HG02610 (cell line): ENCODE measurements around the gene GAGE13.
"Not testable (repeated sequence)": the region's sequence is repeated elsewhere in the genome, so short reads cannot be mapped to it uniquely, and the experiment has no call there.

Experiments
- ATAC-seq: cut with Tn5 transposase; IDR thresholded peaks from one replicate; pipeline ENCODE4 v1.9.1; 2021; ENCODE audit warnings: mild to moderate bottlenecking, moderate library complexity; ENCODE audit not compliant: unreplicated experiment

GAGE13 gene

DNA sequence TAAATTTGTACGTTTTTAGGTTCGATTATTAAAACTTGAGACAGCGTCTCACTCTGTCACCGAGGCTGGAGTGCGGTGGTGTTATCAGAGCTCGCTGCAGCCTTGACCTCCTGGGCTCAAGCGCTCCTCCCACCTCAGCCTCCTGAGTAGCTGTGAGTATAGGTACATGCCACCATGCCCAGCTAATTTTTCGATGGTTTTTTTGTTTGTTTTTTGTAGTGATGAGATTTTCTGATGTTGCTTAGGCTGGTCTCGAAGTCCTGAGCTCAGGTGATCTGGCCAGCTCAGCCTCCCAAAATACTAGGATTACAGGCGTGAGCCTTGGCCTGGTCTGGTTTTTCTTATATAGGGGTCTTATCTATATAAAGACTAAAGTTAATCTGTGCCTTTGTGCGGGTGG, 961 bp upstream of the GAGE13 start:
- ATAC-seq: not testable (repeated sequence)

DNA sequence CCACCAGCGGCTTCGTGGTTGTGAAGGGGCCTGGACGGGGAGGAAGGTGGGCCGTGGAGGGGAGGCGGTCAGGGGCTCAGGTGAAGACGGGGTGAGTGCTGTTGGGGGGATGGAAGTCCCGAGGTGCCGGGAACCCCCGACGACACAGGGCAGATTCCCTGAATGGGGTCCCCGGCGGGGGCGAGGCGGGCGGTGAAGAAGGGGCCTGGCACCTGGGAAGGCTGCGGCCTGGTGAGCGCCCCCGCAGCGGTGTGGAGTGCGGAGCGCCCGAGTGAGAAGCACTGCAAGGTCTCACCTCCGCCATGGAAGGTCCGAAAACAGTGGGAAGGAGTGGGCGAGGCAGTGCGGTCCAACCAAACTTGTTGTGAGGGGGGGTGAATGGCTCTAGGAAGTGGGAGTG, 459 bp downstream of the GAGE13 start:
- not testable (repeated sequence) for ATAC-seq

DNA sequence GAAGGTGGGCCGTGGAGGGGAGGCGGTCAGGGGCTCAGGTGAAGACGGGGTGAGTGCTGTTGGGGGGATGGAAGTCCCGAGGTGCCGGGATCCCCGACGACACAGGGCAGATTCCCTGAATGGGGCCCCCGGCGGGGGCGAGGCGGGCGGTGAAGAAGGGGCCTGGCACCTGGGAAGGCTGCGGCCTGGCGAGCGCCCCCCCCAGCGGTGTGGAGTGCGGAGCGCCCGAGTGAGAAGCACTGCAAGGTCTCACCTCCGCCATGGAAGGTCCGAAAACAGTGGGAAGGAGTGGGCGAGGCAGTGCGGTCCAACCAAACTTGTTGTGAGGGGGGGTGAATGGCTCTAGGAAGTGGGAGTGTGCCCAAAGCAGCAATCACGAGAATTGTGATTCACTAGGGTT, 10.1 kb downstream of the GAGE13 start:
- not testable (repeated sequence) for ATAC-seq

DNA sequence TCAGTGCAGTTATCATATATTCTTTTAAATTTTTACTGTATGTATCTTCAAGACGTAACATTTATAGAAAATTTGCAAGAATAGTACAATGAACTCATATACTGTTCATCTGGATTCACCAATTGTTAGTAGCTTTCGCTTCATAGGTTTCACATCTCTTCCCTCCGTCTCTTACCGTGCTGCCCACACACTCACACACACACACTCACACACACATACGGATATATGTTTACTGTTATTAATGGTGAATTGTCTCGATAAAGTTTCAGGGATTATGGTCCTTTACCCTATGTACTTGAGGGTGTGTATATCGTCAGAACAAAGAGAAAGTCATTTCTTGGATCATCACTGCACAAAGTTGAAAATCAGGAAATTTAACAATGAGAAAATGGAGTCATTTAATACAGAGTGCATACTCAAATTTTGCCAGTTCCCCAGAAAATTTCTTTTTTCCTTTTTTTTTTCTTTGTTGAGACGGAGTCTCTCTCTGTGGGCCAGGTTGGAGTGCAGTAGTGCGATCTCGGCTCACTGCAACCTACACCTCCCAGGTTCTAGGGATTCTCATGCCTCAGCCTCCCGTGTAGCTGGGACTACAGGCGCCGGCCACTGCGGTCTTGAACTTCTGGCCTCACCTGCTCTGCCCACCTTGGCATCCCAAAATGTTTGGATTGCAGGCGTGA, 13.3 kb downstream of the GAGE13 start:
- ATAC-seq: not testable (repeated sequence)

DNA sequence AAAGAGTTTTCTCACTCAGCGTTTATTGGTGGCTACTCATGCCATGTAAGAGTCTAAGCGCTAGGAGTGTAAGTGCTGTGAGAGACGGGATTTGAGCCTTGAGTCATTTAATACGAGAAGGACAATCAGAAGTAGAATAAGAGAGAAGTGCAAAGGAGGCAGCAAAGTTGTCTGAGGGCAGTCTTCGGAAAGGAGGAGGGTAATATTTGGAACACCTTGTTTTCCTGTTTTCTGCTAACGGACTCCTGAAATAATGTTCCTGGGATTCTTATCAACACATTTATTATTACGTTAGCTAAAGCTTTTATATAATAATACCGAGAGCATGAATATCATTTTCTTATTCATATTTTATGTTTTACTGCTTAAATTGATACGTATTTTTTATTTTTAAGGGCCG, 14.0 kb downstream of the GAGE13 start:
- ATAC-seq: not testable (repeated sequence)

DNA sequence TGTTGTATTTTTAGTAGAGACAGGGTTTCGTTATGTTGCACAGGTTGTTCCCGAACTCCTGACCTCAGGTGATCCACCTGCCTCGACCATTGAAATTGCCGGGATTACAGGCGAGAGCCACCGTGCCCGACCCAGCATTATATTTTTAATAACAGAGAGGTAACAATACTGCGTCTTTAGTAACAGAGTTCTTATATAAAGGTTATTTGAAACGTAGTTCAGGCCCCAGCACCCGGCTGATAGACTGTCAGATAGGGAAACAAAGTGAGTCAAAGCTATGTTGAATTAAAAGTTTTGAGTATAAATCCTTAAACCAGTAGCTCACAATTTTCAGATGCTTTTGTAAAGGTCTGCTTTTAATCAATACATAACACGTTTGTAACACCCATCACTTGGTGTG, 14.8 kb downstream of the GAGE13 start:
- not testable (repeated sequence) for ATAC-seq
